Trophoblast cell (in vitro differentiated cells and primary cell): Measurements from ENCODE around the gene RETREG3.
A peak's percentile ranks its signal among the peaks of the same experiment; 100 is the strongest.

ENCODE experiments used
- DNase-seq, 2 donors: peaks; one replicate each; pipeline ENCODE4 v3.0.0-alpha.2; 2016
- H2AFZ ChIP-seq: 2 replicates; pipeline ENCODE4 v1.6.1; 2013; ENCODE audit warnings: low read length, moderate library complexity, mild to moderate bottlenecking; ENCODE audit not compliant: insufficient read depth, poor library complexity
- H2AK5ac ChIP-seq: 2 replicates; pipeline ENCODE4 v1.6.1; 2013; ENCODE audit warnings: mild to moderate bottlenecking, low read length
- H2BK120ac ChIP-seq: 2 replicates; pipeline ENCODE4 v1.6.1; 2013; ENCODE audit warnings: low read length, mild to moderate bottlenecking, moderate library complexity; ENCODE audit not compliant: insufficient read depth, poor library complexity
- H2BK12ac ChIP-seq: 2 replicates; pipeline ENCODE4 v1.6.1; 2013; ENCODE audit warnings: mild to moderate bottlenecking, low read length, moderate library complexity
- H2BK5ac ChIP-seq: 2 replicates; pipeline ENCODE4 v1.6.1; 2013; ENCODE audit warnings: low read length, low read depth, moderate library complexity, mild to moderate bottlenecking; ENCODE audit not compliant: poor library complexity
- H3K14ac ChIP-seq: 2 replicates; pipeline ENCODE4 v1.6.1; 2013; ENCODE audit warnings: mild to moderate bottlenecking, low read length
- H3K18ac ChIP-seq: 2 replicates; pipeline ENCODE4 v1.6.1; 2013; ENCODE audit warnings: mild to moderate bottlenecking, low read length
- H3K23ac ChIP-seq: 2 replicates; pipeline ENCODE4 v1.6.1; 2013; ENCODE audit warnings: low read length
- H3K27ac ChIP-seq: 2 replicates; pipeline ENCODE4 v1.5.1; 2013; ENCODE audit warnings: low read depth, mild to moderate bottlenecking, inconsistent platforms, low read length, moderate library complexity
- H3K27me3 ChIP-seq: 2 replicates; pipeline ENCODE4 v1.6.1; 2013; ENCODE audit warnings: inconsistent platforms, mild to moderate bottlenecking, low read length, moderate library complexity; ENCODE audit not compliant: insufficient read depth
- H3K36me3 ChIP-seq, 2 experiments: 1 replicate in 1 of 2; 2 replicates in 1 of 2; pipeline ENCODE4 v1.6.1; 2013; ENCODE audit warnings: low read length in 2 of 2, mild to moderate bottlenecking in 2 of 2, moderate library complexity in 1 of 2; ENCODE audit not compliant: insufficient read depth in 2 of 2, control insufficient read depth in 1 of 2
- H3K4ac ChIP-seq: 2 replicates; pipeline ENCODE4 v1.6.1; 2013; ENCODE audit warnings: low read depth, mild to moderate bottlenecking, low read length, moderate library complexity
- H3K4me1 ChIP-seq, 2 experiments: 1 replicate in 1 of 2; 2 replicates in 1 of 2; pipeline ENCODE4 v1.6.1; 2013; ENCODE audit warnings: low read length in 2 of 2, mild to moderate bottlenecking in 2 of 2, moderate library complexity in 1 of 2; ENCODE audit not compliant: insufficient read depth in 2 of 2, control insufficient read depth in 1 of 2
- H3K4me2 ChIP-seq: 2 replicates; pipeline ENCODE4 v1.6.1; 2013; ENCODE audit warnings: inconsistent platforms, mild to moderate bottlenecking, low read length, moderate library complexity
- H3K4me3 ChIP-seq: 2 replicates; pipeline ENCODE4 v1.5.1; 2013; ENCODE audit warnings: mild to moderate bottlenecking, low read depth, low read length, inconsistent platforms
- H3K79me1 ChIP-seq: one replicate; pipeline ENCODE4 v1.6.1; 2013; ENCODE audit warnings: low read length
- H3K79me2 ChIP-seq: 2 replicates; pipeline ENCODE4 v1.6.1; 2013; ENCODE audit warnings: low read length, mild to moderate bottlenecking; ENCODE audit not compliant: control insufficient read depth, insufficient read depth, poor library complexity
- H3K9ac ChIP-seq: 2 replicates; pipeline ENCODE4 v1.6.1; 2013; ENCODE audit warnings: mild to moderate bottlenecking, low read length
- H3K9me3 ChIP-seq: 2 replicates; pipeline ENCODE4 v1.6.1; 2013; ENCODE audit warnings: low read depth, mild to moderate bottlenecking, control low read depth, inconsistent platforms, low read length; ENCODE audit not compliant: insufficient read depth
- H4K12ac ChIP-seq: 2 replicates; pipeline ENCODE4 v1.6.1; 2013; ENCODE audit warnings: low read depth, mild to moderate bottlenecking, low read length, moderate library complexity
- H4K8ac ChIP-seq: 2 replicates; pipeline ENCODE4 v1.6.1; 2013; ENCODE audit warnings: low read depth, mild to moderate bottlenecking, low read length, moderate library complexity
- H4K91ac ChIP-seq: one replicate; pipeline ENCODE4 v1.6.1; 2013; ENCODE audit warnings: low read depth, mild to moderate bottlenecking, low read length, moderate library complexity
- WGBS: extraction: QIAGEN DNeasy Blood & Tissue Kit; methylation state at CpG from one replicate; pipeline ENCODE4 v1.1.7; 2013; ENCODE audit warnings: missing lambda C conversion rate; ENCODE audit not compliant: insufficient read length, insufficient coverage; ENCODE audit errors: extremely low coverage; 5-methylcytosine and 5-hydroxymethylcytosine counted together

RETREG3 gene

DNA sequence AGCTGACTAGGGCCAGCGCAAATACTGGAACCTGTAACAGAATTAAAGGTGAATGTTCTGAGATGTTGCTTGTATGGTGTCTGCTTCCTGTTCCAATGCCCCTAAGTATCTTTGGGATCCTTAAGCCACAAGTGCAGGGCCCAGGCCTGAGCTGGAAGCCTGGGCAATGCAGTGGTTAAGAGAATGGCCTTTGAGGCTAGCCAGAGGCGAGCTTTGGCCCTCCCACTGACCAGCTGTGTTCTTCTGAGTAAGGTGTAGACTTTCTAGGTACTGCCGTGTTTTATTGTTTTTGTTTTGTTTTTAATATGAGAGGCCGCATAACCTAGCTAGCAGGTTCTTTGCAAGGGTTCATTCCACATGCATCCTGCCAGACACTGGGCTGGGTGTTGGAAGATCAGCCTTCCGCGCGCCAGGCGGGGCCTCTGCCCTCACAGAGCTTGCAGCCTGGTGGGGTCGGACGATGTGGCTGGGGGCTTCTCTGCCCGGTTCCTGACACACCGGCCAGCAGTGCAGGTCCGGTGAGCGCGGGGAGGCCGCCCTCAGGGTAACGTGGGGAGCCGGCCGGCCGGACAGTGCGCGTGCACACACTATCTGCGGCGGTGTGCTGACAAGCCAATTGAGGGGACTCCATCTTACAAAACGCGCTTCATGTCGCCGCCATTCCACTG is 42.8 kb downstream of the RETREG3 start:
- Histone ChIP-seq H3K9me3 (no peaks in the 10 kb centered on the region), H2AFZ (peak overlapping the region; percentile 41), H4K12ac (peak overlapping the region; percentile 96), H3K27ac (peak overlapping the region; percentile 57), H3K9ac (peak overlapping the region; percentile 24), H3K4me1 (peaks cover 14 to 16% of the 10 kb centered on the region in 2 experiments), H3K79me1 (peaks cover 15% of the 10 kb centered on the region), H2BK5ac (peak overlapping the region; percentile 1), H3K14ac (peak overlapping the region; percentile 91), H2AK5ac (peak overlapping the region; percentile 96), H3K4me2 (peak overlapping the region; percentile 63), H3K4ac (peak overlapping the region; percentile 7), H3K79me2 (peaks cover 12% of the 10 kb centered on the region), H2BK120ac (peak overlapping the region; percentile 12), H2BK12ac (peak overlapping the region; percentile 42), H4K8ac (peak overlapping the region; percentile 82), H3K18ac (peak overlapping the region; percentile 12), H3K4me3 (peak overlapping the region; percentile 88), H3K36me3 (peaks cover 53 to 55% of the 10 kb centered on the region in 2 experiments), H3K23ac (no peak overlapping the region), H4K91ac (peak overlapping the region; percentile 90), H3K27me3 (no peaks in the 10 kb centered on the region)
- WGBS: no CpG with 5 or more reads among the region's 28 CpGs
- DNase-seq: no peak

DNA sequence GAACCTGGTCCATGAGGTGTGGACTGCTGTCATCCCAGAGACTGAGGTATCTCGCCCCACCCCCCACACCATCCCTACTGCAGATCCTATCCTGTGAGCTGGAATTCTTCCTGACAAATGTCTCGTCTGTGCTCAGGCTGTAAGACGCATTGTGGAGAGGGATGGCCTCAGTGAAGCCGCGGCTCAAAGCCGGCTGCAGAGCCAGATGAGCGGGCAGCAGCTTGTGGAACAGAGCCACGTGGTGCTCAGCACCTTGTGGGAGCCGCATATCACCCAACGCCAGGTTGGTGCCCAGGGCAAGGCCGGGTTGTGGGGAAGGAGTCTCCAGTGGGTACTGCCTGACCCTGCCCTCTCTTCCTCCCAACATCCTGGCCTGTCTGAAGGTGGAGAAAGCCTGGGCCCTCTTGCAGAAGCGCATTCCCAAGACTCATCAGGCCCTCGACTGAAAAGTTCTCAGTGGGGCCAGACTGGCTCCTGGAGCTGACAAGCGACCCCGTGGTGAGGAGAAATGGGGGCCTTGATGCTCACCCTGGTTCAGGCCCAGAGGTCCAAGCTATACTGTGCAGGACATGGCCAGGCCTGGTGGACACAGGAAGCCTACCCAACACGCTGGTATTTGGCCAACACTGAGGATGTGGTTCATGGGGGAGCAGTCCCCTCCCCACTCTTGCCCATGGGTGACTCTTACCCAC is 43.5 kb downstream of the RETREG3 start:
- H3K18ac ChIP-seq: no peak overlapping the region
- no peak overlapping the region for H4K12ac ChIP-seq
- H3K4me2 ChIP-seq: no peak overlapping the region
- peaks cover 47 to 49% of the 10 kb centered on the region in 2 experiments for H3K36me3 ChIP-seq
- H3K14ac ChIP-seq: no peak overlapping the region
- no peak overlapping the region for H3K4ac ChIP-seq
- no peak overlapping the region for H2BK5ac ChIP-seq
- no peak overlapping the region for H3K27ac ChIP-seq
- no peak overlapping the region for H3K9ac ChIP-seq
- H2AFZ ChIP-seq: no peak overlapping the region
- no peak overlapping the region for H3K23ac ChIP-seq
- DNase-seq: no peak
- H4K8ac ChIP-seq: no peak overlapping the region
- no peaks in the 10 kb centered on the region for H3K9me3 ChIP-seq
- H2AK5ac ChIP-seq: no peak overlapping the region
- H4K91ac ChIP-seq: no peak overlapping the region
- peaks cover 12% of the 10 kb centered on the region for H3K79me2 ChIP-seq
- H2BK120ac ChIP-seq: no peak overlapping the region
- H3K27me3 ChIP-seq: no peaks in the 10 kb centered on the region
- H3K4me1 ChIP-seq: peaks cover 14 to 16% of the 10 kb centered on the region in 2 experiments
- WGBS: no CpG with 5 or more reads among the region's 16 CpGs
- H3K79me1 ChIP-seq: peaks cover 15% of the 10 kb centered on the region
- no peak overlapping the region for H2BK12ac ChIP-seq
- H3K4me3 ChIP-seq: no peak overlapping the region

DNA sequence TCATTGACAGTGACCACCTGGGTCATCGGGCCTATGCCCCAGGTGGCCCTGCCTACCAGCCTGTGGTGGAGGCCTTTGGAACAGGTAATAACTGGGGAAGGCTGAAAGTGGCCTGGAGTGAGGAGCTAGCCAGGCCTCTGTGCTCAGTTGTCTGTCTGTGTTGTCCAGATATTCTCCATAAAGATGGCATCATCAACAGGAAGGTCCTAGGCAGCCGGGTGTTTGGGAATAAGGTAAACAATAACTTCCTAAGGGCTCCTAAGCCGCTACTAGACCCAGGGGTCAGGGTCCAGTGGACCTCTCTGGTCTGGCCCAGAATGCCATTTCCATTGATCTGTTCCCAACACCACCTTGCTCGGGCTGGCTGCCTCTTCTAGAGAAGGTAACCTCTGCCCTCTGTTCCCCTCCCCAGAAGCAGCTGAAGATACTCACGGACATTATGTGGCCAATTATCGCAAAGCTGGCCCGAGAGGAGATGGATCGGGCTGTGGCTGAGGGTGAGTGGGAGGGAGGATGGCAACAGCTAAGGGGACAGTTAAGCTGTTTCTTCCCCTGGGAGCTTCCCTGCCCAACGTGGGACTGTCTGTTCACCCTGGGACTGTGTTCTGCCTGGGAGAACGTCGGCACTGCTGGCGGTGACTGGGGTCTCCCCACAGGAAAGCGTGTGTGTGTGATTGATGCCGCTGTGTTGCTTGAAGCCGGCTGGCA is 44.2 kb downstream of the RETREG3 start:
- no peak overlapping the region for H3K4me2 ChIP-seq

DNA sequence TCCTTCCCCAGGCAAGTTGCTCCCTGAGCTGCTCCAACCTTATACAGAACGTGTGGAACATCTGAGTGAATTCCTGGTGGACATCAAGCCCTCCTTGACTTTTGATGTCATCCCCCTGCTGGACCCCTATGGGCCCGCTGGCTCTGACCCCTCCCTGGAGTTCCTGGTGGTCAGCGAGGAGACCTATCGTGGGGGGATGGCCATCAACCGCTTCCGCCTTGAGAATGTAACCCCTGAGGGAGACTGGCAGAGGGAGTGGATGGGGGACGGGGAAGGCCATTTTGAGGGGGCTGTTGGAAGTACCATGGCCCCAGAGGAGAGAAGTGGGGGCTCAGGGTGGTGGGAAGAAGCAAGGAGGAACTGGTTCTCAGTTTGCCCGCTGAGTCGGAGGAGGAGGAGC is 45.2 kb downstream of the RETREG3 start:
- WGBS: no CpG with 5 or more reads among the region's 9 CpGs
- Histone ChIP-seq H4K12ac (no peak overlapping the region), H3K18ac (no peak overlapping the region), H3K79me2 (peaks cover 12% of the 10 kb centered on the region), H2BK12ac (no peak overlapping the region), H4K91ac (no peak overlapping the region), H2AK5ac (no peak overlapping the region), H3K9me3 (no peaks in the 10 kb centered on the region), H3K9ac (no peak overlapping the region), H2BK120ac (no peak overlapping the region), H3K36me3 (peaks cover 34 to 36% of the 10 kb centered on the region in 2 experiments), H2BK5ac (no peak overlapping the region), H3K4me3 (no peak overlapping the region), H3K27me3 (no peaks in the 10 kb centered on the region), H3K79me1 (peaks cover 15% of the 10 kb centered on the region), H3K14ac (no peak overlapping the region), H3K23ac (no peak overlapping the region), H3K4ac (no peak overlapping the region), H2AFZ (no peak overlapping the region), H3K27ac (no peak overlapping the region), H3K4me1 (peaks cover 14 to 16% of the 10 kb centered on the region in 2 experiments), H3K4me2 (no peak overlapping the region), H4K8ac (no peak overlapping the region)
- DNase-seq: no peak

More for the DNA sequence above, 44.2 kb downstream of the RETREG3 start:
- WGBS: no CpG with 5 or more reads among the region's 15 CpGs
- Histone ChIP-seq H3K79me1 (peaks cover 15% of the 10 kb centered on the region), H3K27ac (no peak overlapping the region), H4K12ac (no peak overlapping the region), H2BK5ac (no peak overlapping the region), H3K4me1 (peaks cover 14 to 16% of the 10 kb centered on the region in 2 experiments), H4K8ac (no peak overlapping the region), H2AK5ac (no peak overlapping the region), H2AFZ (no peak overlapping the region), H2BK120ac (no peak overlapping the region), H3K4ac (no peak overlapping the region), H3K14ac (no peak overlapping the region), H3K9ac (no peak overlapping the region), H4K91ac (no peak overlapping the region), H2BK12ac (no peak overlapping the region), H3K4me3 (no peak overlapping the region), H3K36me3 (peaks cover 43 to 46% of the 10 kb centered on the region in 2 experiments), H3K79me2 (peaks cover 12% of the 10 kb centered on the region), H3K23ac (no peak overlapping the region), H3K18ac (no peak overlapping the region), H3K9me3 (no peaks in the 10 kb centered on the region), H3K27me3 (no peaks in the 10 kb centered on the region)
- DNase-seq: no peak
